Neural cell (in vitro differentiated cells): Measurements from ENCODE around the gene OSBPL9.

Experiments
- CTCF ChIP-seq: fragments of 450-650 bp; IDR thresholded peaks from 2 replicates; pipeline ENCODE4 v1.5.1; 2014; ENCODE audit warnings: antibody characterized with exemption, mild to moderate bottlenecking, moderate library complexity; ENCODE audit not compliant: poor library complexity, severe bottlenecking
- EP300 ChIP-seq: fragments of 450-650 bp; conservative IDR thresholded peaks from 2 replicates; pipeline ENCODE4 v1.6.1; 2014; ENCODE audit warnings: antibody characterized with exemption, mild to moderate bottlenecking, moderate library complexity; ENCODE audit not compliant: poor library complexity, severe bottlenecking
- EZH2 ChIP-seq: fragments of 200-600, 300-800 bp; shearing (Covaris generic), sonication (generic); IDR thresholded peaks from 2 replicates; pipeline ENCODE4 v1.6.1; 2014; ENCODE audit warnings: antibody characterized with exemption, low read length, borderline replicate concordance, mild to moderate bottlenecking; ENCODE audit not compliant: insufficient read depth, poor library complexity, severe bottlenecking
- MXI1 ChIP-seq: fragments of 450-650 bp; conservative IDR thresholded peaks from 2 replicates; pipeline ENCODE4 v1.6.1; 2014; ENCODE audit warnings: antibody characterized with exemption, mild to moderate bottlenecking; ENCODE audit not compliant: poor library complexity, severe bottlenecking
- POLR2AphosphoS5 ChIP-seq: IDR thresholded peaks from 2 replicates; pipeline ENCODE4 v1.6.1; 2012
- RAD21 ChIP-seq: fragments of 450-650 bp; conservative IDR thresholded peaks from 2 replicates; pipeline ENCODE4 v1.6.1; 2014; ENCODE audit warnings: antibody characterized with exemption, mild to moderate bottlenecking, moderate library complexity
- SMC3 ChIP-seq: fragments of 450-650 bp; conservative IDR thresholded peaks from 2 replicates; pipeline ENCODE4 v1.6.1; 2014; ENCODE audit warnings: antibody characterized with exemption, mild to moderate bottlenecking, moderate library complexity; ENCODE audit not compliant: poor library complexity
- TAF1 ChIP-seq: IDR thresholded peaks from 2 replicates; pipeline ENCODE4 v1.6.1; 2012; ENCODE audit warnings: low read depth
- TF ChIP-seq, protein P1 (sequence below): IDR thresholded peaks from 2 replicates; pipeline ENCODE4 v1.6.1; 2012; ENCODE audit warnings: borderline replicate concordance

- TF ChIP-seq EP300 (no peak), EZH2 (no peak), CTCF (no peak), SMC3 (no peak), POLR2AphosphoS5 (no peak), RAD21 (no peak), MXI1 (no peak), TAF1 (no peak)
- TF ChIP-seq, protein P1, sequence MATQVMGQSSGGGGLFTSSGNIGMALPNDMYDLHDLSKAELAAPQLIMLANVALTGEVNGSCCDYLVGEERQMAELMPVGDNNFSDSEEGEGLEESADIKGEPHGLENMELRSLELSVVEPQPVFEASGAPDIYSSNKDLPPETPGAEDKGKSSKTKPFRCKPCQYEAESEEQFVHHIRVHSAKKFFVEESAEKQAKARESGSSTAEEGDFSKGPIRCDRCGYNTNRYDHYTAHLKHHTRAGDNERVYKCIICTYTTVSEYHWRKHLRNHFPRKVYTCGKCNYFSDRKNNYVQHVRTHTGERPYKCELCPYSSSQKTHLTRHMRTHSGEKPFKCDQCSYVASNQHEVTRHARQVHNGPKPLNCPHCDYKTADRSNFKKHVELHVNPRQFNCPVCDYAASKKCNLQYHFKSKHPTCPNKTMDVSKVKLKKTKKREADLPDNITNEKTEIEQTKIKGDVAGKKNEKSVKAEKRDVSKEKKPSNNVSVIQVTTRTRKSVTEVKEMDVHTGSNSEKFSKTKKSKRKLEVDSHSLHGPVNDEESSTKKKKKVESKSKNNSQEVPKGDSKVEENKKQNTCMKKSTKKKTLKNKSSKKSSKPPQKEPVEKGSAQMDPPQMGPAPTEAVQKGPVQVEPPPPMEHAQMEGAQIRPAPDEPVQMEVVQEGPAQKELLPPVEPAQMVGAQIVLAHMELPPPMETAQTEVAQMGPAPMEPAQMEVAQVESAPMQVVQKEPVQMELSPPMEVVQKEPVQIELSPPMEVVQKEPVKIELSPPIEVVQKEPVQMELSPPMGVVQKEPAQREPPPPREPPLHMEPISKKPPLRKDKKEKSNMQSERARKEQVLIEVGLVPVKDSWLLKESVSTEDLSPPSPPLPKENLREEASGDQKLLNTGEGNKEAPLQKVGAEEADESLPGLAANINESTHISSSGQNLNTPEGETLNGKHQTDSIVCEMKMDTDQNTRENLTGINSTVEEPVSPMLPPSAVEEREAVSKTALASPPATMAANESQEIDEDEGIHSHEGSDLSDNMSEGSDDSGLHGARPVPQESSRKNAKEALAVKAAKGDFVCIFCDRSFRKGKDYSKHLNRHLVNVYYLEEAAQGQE, result no peak
Measured at GRCh38 chr1:51744506-51745303, 127.8 kb downstream of the OSBPL9 start.
